K562 (cell line): ENCODE data around the gene GALNT17. TPM values are rescaled to one million over a fixed set of nuclear protein-coding genes. Genes with fewer than 3 reads are reported as not detected.

Experiments
- ATAC-seq: fragments of 200-7000 bp; cut with Tn5 transposase; 3 replicates; pipeline ENCODE4 v1.9.1; 2020; ENCODE audit warnings: moderate library complexity
- BruUV-seq: library from RNA; stranded (reverse); fragments of 400-500 nt; replicated peaks from 2 replicates; lab custom pipeline; 2021; lab: Mats Ljungman, UMichigan
- CTCF ChIA-PET: fragments of 300-600 bp; formaldehyde crosslinking; extraction: SDS; loops from one replicate; lab custom pipeline; 2021; ENCODE audit warnings: low intra/inter-chr PET ratio; lab: Yijun Ruan, JAX
- POLR2A ChIA-PET: fragments of 300-600, 350-650 bp; sonication (Branson Sonifier 250); formaldehyde crosslinking; extraction: SDS; loops from one replicate; lab custom pipeline; 2021; ENCODE audit warnings: antibody characterized with exemption, inconsistent platforms; lab: Yijun Ruan, JAX
- DNase-seq, 4 experiments: peaks; one replicate each; pipeline versions ENCODE4 v3.0.0 to v3.0.0-alpha.2; 2011 to 2018; ENCODE audit warnings: low spot score in 3 of 4, mixed read lengths in 3 of 4; ENCODE audit errors: extremely low read depth in 1 of 4
- FAIRE-seq: peaks from 2 replicates; lab custom pipeline; 2011; peaks lifted over from hg19 to GRCh38; lab: Jason Lieb, UNC
- H2AFZ ChIP-seq: 2 replicates; pipeline ENCODE4 v1.6.0; 2011; ENCODE audit warnings: low read depth, low read length, control low read depth, inconsistent platforms
- H3K27ac ChIP-seq: fragments of 200-600 bp; 3 replicates; pipeline ENCODE4 v1.8.0; 2011; ENCODE audit warnings: low read depth, mild to moderate bottlenecking, control low read depth, inconsistent platforms, low read length, moderate library complexity, mixed read lengths; ENCODE audit errors: extremely low read depth
- H3K27me3 ChIP-seq, 2 experiments: fragments of 300-600 bp in 1 of 2; 2 replicates in 1 of 2; 3 replicates in 1 of 2; pipeline versions ENCODE4 v1.6.0 to v1.8.0; 2011; ENCODE audit warnings: inconsistent platforms in 2 of 2, low read length in 2 of 2, mild to moderate bottlenecking in 1 of 2, mixed read lengths in 1 of 2, moderate library complexity in 1 of 2; ENCODE audit not compliant: control insufficient read depth in 2 of 2, insufficient read depth in 2 of 2
- H3K36me3 ChIP-seq: fragments of 300-600 bp; 3 replicates; pipeline ENCODE4 v1.8.0; 2011; ENCODE audit warnings: mild to moderate bottlenecking, low read length, inconsistent platforms; ENCODE audit not compliant: control insufficient read depth, insufficient read depth
- H3K4me1 ChIP-seq, 2 experiments: fragments of 200-600 bp in 1 of 2; replicated peaks in 1 of 2; 2 replicates in 1 of 2; 3 replicates in 1 of 2; pipeline versions ENCODE4 v1.5.1 to v1.8.0; 2011; ENCODE audit warnings: inconsistent platforms in 2 of 2, low read length in 2 of 2, mild to moderate bottlenecking in 1 of 2, mixed read lengths in 1 of 2, moderate library complexity in 1 of 2; ENCODE audit not compliant: control insufficient read depth in 2 of 2, insufficient read depth in 2 of 2
- H3K4me2 ChIP-seq: 2 replicates; pipeline ENCODE4 v1.6.1; 2011; ENCODE audit warnings: low read length, control low read depth, inconsistent platforms, mixed read lengths; ENCODE audit not compliant: insufficient read depth
- H3K4me3 ChIP-seq: fragments of 200-600 bp; sonication (generic), shearing (Covaris generic); 2 replicates; pipeline ENCODE4 v1.5.1; 2016; ENCODE audit warnings: control low read depth, inconsistent platforms
- H3K79me2 ChIP-seq: fragments of 200-600 bp; 3 replicates; pipeline ENCODE4 v1.8.0; 2011; ENCODE audit warnings: low read length, inconsistent platforms; ENCODE audit not compliant: control insufficient read depth, insufficient read depth
- H3K9ac ChIP-seq, 2 experiments: 2 replicates each; pipeline versions ENCODE4 v1.6.0 to v1.6.1; 2011; ENCODE audit warnings: low read depth in 2 of 2, low read length in 2 of 2, control low read depth in 1 of 2, inconsistent platforms in 1 of 2, mild to moderate bottlenecking in 1 of 2, mixed read lengths in 1 of 2; ENCODE audit not compliant: insufficient read depth in 1 of 2
- H3K9me1 ChIP-seq: one replicate; pipeline ENCODE4 v1.6.0; 2011; ENCODE audit warnings: inconsistent platforms, mild to moderate bottlenecking, low read length, moderate library complexity; ENCODE audit not compliant: control insufficient read depth, insufficient read depth
- H3K9me3 ChIP-seq: replicated peaks from 2 replicates; pipeline ENCODE4 v1.5.1; 2011; ENCODE audit warnings: low read depth, low read length, inconsistent platforms; ENCODE audit not compliant: control insufficient read depth, insufficient read depth
- H4K20me1 ChIP-seq: replicated peaks from 2 replicates; pipeline ENCODE4 v1.6.1; 2011; ENCODE audit warnings: low read length, inconsistent platforms, mixed read lengths; ENCODE audit not compliant: control insufficient read depth, insufficient read depth
- ATF3 ChIP-seq, 2 experiments: fragments of 450-650 bp in 1 of 2; sonication (generic) in 1 of 2; formaldehyde crosslinking in 1 of 2; IDR thresholded peaks in 1 of 2; conservative IDR thresholded peaks in 1 of 2; 2 replicates each; pipeline versions ENCODE4 v1.6.1 to v1.8.1; 2016 to 2023; ENCODE audit warnings: mild to moderate bottlenecking in 2 of 2, moderate library complexity in 2 of 2, inconsistent platforms in 1 of 2, missing genetic modification reagents in 1 of 2
- CREM ChIP-seq: IDR thresholded peaks from 2 replicates; pipeline ENCODE4 v1.6.1; 2014; ENCODE audit warnings: antibody characterized with exemption, low read depth
- FOS ChIP-seq: IDR thresholded peaks from 3 replicates; pipeline ENCODE4 v1.6.1; 2011; ENCODE audit not compliant: insufficient read length; ENCODE audit errors: extremely low read depth
- FOXJ3 ChIP-seq: sonication (generic); formaldehyde crosslinking; IDR thresholded peaks from 2 replicates; pipeline ENCODE4 v1.4.0; 2020; ENCODE audit warnings: mild to moderate bottlenecking, missing genetic modification reagents
- GABPB2 ChIP-seq: fragments of 250-450 bp; sonication (Bioruptor Pico); conservative IDR thresholded peaks from 2 replicates; pipeline ENCODE4 v1.5.1; 2021; ENCODE audit warnings: mild to moderate bottlenecking
- ILK ChIP-seq: fragments of 450-650 bp; IDR thresholded peaks from 2 replicates; pipeline ENCODE4 v1.6.1; 2016; ENCODE audit warnings: missing genetic modification characterization, low read depth, mild to moderate bottlenecking, missing compliant biosample characterization, moderate library complexity, borderline replicate concordance
- RBM17 ChIP-seq: fragments of 200-400 bp; formaldehyde crosslinking; IDR thresholded peaks from 2 replicates; pipeline ENCODE4 v1.6.1; 2017; ENCODE audit warnings: low read depth, mild to moderate bottlenecking, low read length, borderline replicate concordance
- ZBTB8A ChIP-seq: fragments of 450-650 bp; IDR thresholded peaks from 2 replicates; pipeline ENCODE4 v1.6.1; 2018; ENCODE audit warnings: mild to moderate bottlenecking, moderate library complexity; ENCODE audit not compliant: partially characterized antibody
- WGBS: fragments of 100-300 bp; shearing (Covaris generic); methylation state at CpG from one replicate; pipeline ENCODE4 v1.1.6; 2016; ENCODE audit warnings: low coverage, mixed read lengths; ENCODE audit not compliant: insufficient coverage; ENCODE audit errors: missing lambda C conversion rate; 5-methylcytosine and 5-hydroxymethylcytosine counted together
- in situ Hi-C: fragments of 300-500 bp; cut with MboI; formaldehyde crosslinking; loops from 4 replicates; pipeline ENCODE4 v1.15.0; 2018; ENCODE audit warnings: inconsistent platforms, mixed read lengths
- intact Hi-C: fragments of 100-400 bp; cut with micrococcal nuclease; formaldehyde crosslinking; loops from 2 replicates; pipeline ENCODE4 v1.14.2; 2022
- polyA plus RNA-seq, 8 experiments: library from polyadenylated mRNA; depleted of rRNA in 4 of 8; stranded (reverse) in 5 of 8; unstranded in 3 of 8; fragments of >200 nt; fragmentation: Nextera tagmentation in 2 of 8; fragmentation: Illumina TruSeq in 1 of 8; extraction: Ambion mirVana in 2 of 8; extraction: Trizol in 1 of 8; gene quantifications; 2 replicates each; pipeline versions ENCODE4 v1.2.1 to v1.2.3, GENCODE V29; 2011 to 2014; ENCODE audit warnings: inconsistent platforms in 1 of 8, missing spikeins in 1 of 8
- total RNA-seq, 7 experiments: library from RNA; depleted of rRNA in 6 of 7; stranded (reverse); fragments of >200 nt in 6 of 7; fragmentation: Illumina TruSeq in 2 of 7; extraction: Trizol in 2 of 7; gene quantifications; 2 replicates each; pipeline versions ENCODE4 v1.2.1 to v1.2.3, GENCODE V29; 2011 to 2021; ENCODE audit warnings: low replicate concordance in 1 of 7
- TF ChIP-seq, protein P1 (sequence below): fragments of 200-800 bp; sonication (Bioruptor generic); IDR thresholded peaks from 2 replicates; pipeline ENCODE4 v1.6.1; 2017; ENCODE audit warnings: missing genetic modification characterization, missing compliant biosample characterization

The GALNT17 gene
- total and polyA plus RNA-seq, 9 of the 15 experiments (the other 6 are each of a cell fraction or from before 2014, with no cell fraction given) = not detected

GRCh38 chr7:71285571-71286145, 153.7 kb downstream of the GALNT17 start:
- Histone ChIP-seq H2AFZ (no peak overlapping the region), H3K4me1 (no peaks in the 10 kb centered on the region; a peak in 1 of 5 replicates), H3K27me3 (no peaks in the 10 kb centered on the region; a peak in 1 of 5 replicates), H3K4me3 (no peak overlapping the region), H3K4me2 (no peak overlapping the region), H4K20me1 (no peaks in the 10 kb centered on the region), H3K79me2 (no peaks in the 10 kb centered on the region), H3K36me3 (no peaks in the 10 kb centered on the region), H3K9ac (no peak overlapping the region), H3K9me3 (no peaks in the 10 kb centered on the region), H3K9me1 (no peaks in the 10 kb centered on the region), H3K27ac (no peak overlapping the region)
- BruUV-seq = no TSS peak
- intact Hi-C loops = no loop called here
- FAIRE-seq (no peak), DNase-seq (no peak), ATAC-seq (no peak)
- TF ChIP-seq, protein P1, sequence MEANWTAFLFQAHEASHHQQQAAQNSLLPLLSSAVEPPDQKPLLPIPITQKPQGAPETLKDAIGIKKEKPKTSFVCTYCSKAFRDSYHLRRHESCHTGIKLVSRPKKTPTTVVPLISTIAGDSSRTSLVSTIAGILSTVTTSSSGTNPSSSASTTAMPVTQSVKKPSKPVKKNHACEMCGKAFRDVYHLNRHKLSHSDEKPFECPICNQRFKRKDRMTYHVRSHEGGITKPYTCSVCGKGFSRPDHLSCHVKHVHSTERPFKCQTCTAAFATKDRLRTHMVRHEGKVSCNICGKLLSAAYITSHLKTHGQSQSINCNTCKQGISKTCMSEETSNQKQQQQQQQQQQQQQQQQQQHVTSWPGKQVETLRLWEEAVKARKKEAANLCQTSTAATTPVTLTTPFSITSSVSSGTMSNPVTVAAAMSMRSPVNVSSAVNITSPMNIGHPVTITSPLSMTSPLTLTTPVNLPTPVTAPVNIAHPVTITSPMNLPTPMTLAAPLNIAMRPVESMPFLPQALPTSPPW (CRISPR knock-in tag) = no peak
- TF ChIP-seq FOXJ3 (CRISPR knock-in tag) = no peak
- TF ChIP-seq CREM = no peak
- TF ChIP-seq GABPB2 = no peak
- TF ChIP-seq ILK (tag) = no peak
- no peak for TF ChIP-seq FOS
- no peak for TF ChIP-seq RBM17
- no peak for TF ChIP-seq ATF3 (IDR thresholded peaks at IDR 0.05)
- TF ChIP-seq ATF3 (CRISPR knock-in tag; conservative IDR thresholded peaks at IDR 0.05) = no peak
- TF ChIP-seq ZBTB8A = no peak
- ChIA-PET POLR2A (no interaction called here), CTCF (no interaction called here)
- WGBS = 2% methylated on average over 4 of the region's 4 CpGs
- in situ Hi-C loops = no loop called here
